Femur (tissue), 1 donor: ENCODE results near the gene MRPL14.
A peak's percentile ranks its signal among the peaks of the same experiment; 100 is the strongest.
"Not testable (repeated sequence)": the region's sequence is repeated elsewhere in the genome, so short reads cannot be mapped to it uniquely, and the experiment has no call there.

Source experiments
- DNase-seq: peaks from one replicate; pipeline ENCODE4 v3.0.0-alpha.2; 2017

The MRPL14 gene

DNA sequence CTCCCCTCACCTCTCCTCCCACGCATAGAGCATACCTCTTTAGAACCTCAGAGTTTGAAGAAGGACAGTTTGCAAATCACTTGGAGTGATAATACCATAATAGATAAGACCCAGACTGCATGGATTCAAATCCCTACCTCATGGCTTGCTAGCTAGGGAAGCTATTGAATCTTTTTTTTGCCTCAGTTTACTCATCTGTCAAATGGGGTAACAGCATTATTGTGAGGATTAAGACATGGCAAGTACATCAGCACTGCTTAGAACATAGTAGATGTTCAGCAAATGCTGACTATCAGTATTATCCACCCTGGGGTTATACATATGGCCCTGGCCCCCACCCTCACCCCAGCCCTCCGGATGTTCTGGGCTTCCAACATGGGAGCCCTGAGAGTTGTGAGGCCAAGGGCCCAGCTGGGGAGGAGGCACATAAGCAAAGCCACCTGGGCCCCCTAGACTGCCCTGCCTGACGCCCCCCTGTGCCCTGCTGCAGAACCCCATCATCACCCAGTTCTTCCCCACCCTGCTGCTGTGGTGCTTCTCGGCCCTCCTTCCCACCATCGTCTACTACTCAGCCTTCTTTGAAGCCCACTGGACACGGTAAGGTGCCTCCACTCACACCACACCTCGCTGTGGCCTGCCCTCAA, 22.2 kb upstream of the MRPL14 start:
- no peak for DNase-seq

- DNase-seq, result no peak
These were observed 21.1 kb upstream of the MRPL14 start for GRCh38 chr6:44148306-44148705.

DNA sequence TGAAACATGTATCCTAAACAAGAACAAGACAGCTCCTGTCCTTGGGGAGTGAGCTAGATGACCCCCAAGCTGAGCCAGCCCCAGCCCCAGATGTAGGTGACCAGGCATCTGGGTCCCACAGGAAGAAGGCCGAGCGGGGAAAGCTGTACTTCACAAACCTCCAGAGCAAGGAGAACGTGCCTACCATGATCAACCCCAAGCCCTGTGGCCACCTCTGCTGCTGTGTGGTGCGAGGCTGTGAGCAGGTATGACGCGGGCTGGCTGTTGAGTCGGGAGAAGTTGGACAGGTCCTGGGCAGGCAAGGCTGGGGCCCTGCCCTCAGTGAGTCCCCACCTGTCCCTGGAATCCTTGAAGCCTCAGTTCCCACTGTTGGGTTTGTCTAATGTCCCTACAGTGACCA, 20.0 kb upstream of the MRPL14 start:
- DNase-seq, result no peak

GRCh38 chr6:44146685-44147084, 19.4 kb upstream of the MRPL14 start:
- no peak for DNase-seq

DNA sequence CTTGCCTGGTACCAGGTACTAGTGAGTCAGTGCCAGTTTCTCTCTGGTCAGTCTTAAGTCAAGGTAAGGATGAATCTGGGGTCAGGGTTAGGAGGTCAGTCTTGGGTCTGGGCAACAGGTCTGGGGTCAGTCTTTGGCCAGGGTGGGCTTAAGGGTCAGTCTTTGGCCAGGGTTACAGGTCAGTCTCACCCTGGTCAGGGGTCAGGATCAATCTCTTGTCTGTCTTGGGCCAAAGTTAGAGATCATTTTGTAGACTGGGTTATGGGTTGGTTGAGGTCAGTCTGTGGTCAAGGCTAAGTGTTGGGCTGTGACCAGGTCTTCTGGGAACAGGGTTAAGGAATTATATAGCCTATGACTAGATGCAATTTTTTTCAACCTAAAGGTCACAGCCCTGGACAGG, 18.6 kb upstream of the MRPL14 start:
- no peak for DNase-seq

DNA sequence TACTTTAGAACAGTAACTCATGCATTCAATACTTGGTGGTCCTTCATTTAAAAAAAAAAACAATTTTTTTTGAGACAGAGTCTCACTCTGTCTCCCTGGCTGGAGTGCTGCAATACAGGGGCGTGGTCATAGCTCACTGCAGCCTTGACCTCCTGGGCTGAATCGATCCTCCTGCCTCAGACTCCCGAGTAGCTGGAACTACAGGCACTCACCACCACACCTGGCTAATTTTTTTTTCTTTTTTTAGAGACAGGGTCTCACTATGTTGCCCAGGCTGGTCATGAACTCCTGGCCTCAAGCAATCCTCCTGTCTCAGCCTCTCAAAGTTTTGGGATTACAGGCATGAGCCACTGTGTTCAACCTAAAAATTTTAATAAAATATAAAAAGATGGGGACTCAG, 17.3 kb upstream of the MRPL14 start:
- not testable (repeated sequence) for DNase-seq

DNA sequence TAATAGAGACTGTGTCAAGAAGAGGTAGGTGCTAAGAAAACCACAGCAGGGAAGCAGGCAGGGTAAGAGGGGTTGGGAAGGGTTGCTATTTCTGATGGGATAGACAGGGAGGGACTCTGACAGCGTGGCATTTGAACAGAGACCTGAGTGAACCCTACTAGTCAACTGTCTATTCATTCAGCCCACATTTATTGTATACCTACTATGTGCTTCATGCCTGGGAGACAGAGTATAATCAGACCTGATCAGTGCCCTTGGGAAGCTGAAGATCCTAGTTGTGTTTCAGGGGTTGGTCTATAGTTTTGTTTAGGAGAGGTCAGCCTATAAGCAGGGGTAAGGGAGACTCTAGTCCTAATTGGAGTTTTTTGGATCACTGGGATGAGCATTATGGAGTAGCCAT, 16.5 kb upstream of the MRPL14 start:
- DNase-seq, result no peak

- DNase-seq, result no peak
These were observed 15.6 kb upstream of the MRPL14 start for GRCh38 chr6:44142835-44143234.

- no peak for DNase-seq
These were observed 12.1 kb upstream of the MRPL14 start for GRCh38 chr6:44139351-44139743.

- no peak for DNase-seq
These were observed 11.6 kb upstream of the MRPL14 start for GRCh38 chr6:44138717-44139350.

- no peak for DNase-seq
These were observed 8.6 kb upstream of the MRPL14 start for GRCh38 chr6:44135875-44136274.

GRCh38 chr6:44135173-44135758, 8.0 kb upstream of the MRPL14 start:
- no peak for DNase-seq

DNA sequence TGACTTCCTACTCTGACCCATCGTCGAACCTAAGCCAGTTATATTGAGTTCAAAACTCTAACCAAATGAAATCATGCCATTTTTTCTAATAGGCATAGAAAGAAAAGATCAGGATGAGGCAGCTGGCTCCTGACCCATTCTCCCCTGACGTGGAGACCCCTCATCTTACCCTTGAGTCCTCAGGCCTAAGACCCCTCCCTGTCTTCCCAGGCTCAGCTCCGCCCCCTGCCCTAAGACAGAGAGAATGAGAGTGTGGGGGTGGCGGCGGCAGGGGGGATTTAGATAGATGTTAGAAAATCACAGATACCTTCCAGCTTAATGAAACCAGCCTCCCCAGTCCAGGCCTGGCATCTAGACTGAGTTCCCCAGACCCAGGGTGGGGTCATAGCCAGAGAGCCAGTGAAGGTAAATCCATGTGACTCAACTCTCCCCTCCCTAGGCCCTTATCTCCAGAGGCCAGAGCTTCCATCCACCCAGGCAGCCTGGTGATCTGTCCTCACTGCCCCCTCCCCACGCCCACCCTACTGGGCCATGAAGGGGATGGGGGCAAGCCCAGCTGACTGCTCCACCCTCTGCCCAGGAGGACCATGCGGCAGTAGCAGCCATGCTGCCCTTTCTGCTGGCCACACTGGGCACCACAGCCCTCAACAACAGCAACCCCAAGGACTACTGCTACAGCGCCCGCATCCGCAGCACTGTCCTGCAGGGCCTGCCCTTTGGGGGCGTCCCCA, 6.9 kb upstream of the MRPL14 start:
- no peak for DNase-seq

DNA sequence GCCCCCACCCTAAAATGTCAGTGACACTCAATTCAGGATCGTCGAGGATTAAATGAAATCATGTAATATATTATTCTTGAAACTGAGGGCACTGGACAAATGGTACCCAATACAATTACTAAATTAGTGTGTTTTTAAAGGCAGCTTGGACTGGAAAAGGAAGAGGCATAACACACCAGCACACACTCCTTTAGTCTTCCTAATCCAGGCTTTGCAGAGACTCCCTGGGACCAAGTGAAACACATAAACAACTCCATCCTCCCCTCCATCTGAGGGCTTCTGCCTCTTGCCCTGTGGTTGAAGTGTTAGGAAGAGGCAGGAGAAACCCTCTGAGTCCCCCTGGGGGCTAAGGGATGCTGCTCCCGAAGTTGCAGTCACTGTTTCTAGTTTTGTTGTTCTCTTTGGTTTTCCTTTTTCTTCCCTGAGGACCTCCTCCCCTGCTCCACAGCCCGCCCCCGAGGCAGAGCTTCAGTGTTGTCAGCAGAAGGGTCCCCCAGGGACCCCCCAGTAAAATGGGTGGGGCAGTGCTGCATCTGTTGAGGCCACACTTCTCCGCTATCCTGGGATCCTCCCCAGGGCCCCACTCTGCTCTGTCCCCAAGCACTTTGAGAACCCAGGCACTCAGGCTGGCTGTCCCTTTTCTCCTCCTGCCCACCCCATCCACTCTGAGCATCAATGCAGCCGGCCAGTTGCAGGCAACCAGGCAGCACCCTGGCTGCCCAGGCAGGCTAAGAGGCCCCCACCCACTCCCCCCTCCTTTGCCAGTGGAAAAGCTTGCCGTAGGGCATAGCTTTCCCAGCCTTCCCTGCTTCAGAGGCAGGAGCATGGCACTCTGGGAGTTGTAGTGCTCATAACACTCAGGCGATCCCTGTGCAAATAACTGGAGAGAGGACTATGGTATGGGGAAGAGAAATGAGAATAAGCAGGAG, 6.0 kb upstream of the MRPL14 start:
- peak; percentile 50 for DNase-seq

DNA sequence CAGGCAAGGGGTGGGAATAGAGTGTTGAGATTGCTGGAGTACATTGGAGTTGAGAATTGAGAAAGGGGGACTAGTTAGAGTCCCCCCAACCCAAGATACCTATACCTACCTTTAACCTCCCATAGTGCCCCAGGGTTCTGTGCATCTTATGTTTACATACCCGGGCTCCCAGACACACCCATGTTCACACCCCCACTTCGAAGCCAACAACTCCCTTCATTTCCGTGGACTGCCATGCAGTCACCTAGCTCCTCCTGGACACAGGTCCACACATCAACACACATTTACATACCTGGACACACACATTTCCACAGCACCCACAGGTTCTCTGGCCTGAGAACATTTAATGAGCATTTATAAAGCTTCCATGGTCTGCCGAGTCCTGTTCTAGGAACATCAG, 5.2 kb upstream of the MRPL14 start:
- no peak for DNase-seq

DNA sequence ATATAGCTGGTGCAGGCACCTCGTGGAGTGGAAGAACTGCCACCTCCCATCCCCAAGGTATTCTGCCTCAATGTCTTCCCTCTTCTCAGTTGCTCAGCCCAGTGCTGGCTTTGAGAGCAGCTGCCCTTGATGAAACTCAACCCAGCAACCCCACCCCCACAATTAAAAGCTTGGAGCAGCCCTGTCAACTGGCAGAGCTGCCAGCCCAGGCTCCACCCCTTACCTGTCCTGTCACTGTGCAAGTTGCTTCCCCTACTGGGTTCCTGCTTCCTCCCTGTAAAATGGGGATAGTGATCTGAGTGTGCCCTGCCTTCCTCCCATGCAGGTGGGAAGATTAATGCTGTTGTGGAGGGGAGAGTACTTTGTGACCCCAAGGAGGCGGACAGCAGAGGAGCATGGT, 4.6 kb upstream of the MRPL14 start:
- no peak for DNase-seq

DNA sequence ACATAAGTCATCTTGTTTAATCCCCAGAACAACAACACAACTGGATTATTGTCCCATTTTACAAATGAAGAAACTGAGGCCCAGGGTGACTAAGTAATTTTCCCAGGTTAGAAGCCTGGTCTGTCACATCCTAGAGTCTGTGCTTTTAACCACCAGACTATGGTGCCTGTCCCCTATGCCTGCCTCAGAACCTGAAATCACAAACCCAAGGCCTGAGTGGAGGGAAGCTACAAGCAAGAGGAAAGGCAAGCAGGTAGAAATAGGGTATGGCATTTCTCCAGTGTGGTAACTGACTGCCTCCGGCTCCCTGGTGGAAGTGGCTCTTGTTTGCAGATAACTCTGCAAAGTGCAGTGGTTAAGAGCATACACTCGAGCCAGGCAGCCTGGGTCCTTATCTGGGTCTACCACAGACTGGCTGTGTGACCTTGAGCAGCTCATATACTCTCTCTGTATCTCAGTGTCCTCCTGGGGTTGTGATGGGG, 2.6 kb upstream of the MRPL14 start:
- no peak for DNase-seq

- DNase-seq, result peak; percentile 56
These were observed 1.0 kb upstream of the MRPL14 start for GRCh38 chr6:44128020-44128917.

- peak; percentile 78 for DNase-seq
These were observed 717 bp downstream of the MRPL14 start for GRCh38 chr6:44126320-44127149.

DNA sequence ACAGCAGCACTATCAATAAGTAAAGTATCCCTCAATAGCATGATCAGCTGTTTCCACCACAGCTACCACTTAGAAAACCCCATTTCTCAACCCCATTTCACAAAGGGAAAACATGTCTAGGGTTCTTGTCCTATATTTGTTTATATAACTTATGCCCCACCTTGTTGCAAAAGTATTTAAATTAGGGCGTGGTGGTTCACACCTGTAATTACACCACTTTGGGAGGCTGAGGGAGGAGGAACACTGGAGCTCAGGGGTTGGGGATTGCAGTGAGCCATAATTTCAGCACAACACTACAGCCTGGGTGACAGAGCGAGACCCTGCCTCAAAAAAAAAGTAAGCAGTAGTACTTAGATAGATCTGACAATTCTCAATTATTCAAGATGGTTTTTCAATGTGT, 3.7 kb downstream of the MRPL14 start:
- DNase-seq, result no peak

- no peak for DNase-seq
These were observed 4.5 kb downstream of the MRPL14 start for GRCh38 chr6:44122801-44123200.
